Thyroid gland (tissue), 4 donors: ENCODE results near the gene PRAMEF6. TPM values are rescaled to one million over a fixed set of nuclear protein-coding genes. Genes with fewer than 3 reads are reported as not detected.
"Not testable (repeated sequence)": the region's sequence is repeated elsewhere in the genome, so short reads cannot be mapped to it uniquely, and the experiment has no call there.

Experiments used
- DNase-seq, 2 donors: peaks; one replicate each; pipeline ENCODE4 v3.0.0-alpha.2; 2019
- H3K27ac ChIP-seq, 3 donors: fragments of 200-600 bp; sonication (generic); 1 replicate in 2 of 3; 2 replicates in 1 of 3; pipeline ENCODE4 v1.5.1; 2016 to 2019; ENCODE audit warnings: mild to moderate bottlenecking in 1 of 3, moderate library complexity in 1 of 3
- H3K27me3 ChIP-seq: fragments of 200-600 bp; sonication (generic); one replicate; pipeline ENCODE4 v1.5.1; 2019
- H3K36me3 ChIP-seq, 2 donors: fragments of 200-600 bp; sonication (generic); one replicate each; pipeline ENCODE4 v1.5.1; 2016 to 2019
- H3K4me1 ChIP-seq, 2 donors: fragments of 200-600 bp; sonication (generic); one replicate each; pipeline ENCODE4 v1.5.1; 2017 to 2019
- H3K4me3 ChIP-seq, 3 donors: fragments of 200-600 bp; sonication (generic); replicated peaks in 1 of 3; 1 replicate in 2 of 3; 2 replicates in 1 of 3; pipeline ENCODE4 v1.5.1; 2016; ENCODE audit warnings: mild to moderate bottlenecking in 1 of 3
- H3K9me3 ChIP-seq: fragments of 200-600 bp; sonication (generic); one replicate; pipeline ENCODE4 v1.5.1; 2017
- WGBS, 2 donors: methylation state at CpG; one replicate each; pipeline ENCODE4 v1.1.5; 2017; 5-methylcytosine and 5-hydroxymethylcytosine counted together
- intact Hi-C: fragments of 100-400 bp; cut with DNase I; formaldehyde crosslinking; loops from one replicate; pipeline ENCODE4 v1.15.1; 2023
- small RNA-seq: library from RNA; depleted of rRNA; stranded (forward); fragments of <200 nt; gene quantifications from one replicate; pipeline ENCODE3, GENCODE V24; 2016
- total RNA-seq, 4 donors: library from RNA; depleted of rRNA; stranded (reverse); fragments of >200 nt; gene quantifications; one replicate each; pipeline ENCODE4 v1.2.3, GENCODE V29; 2016

Gene PRAMEF6
- total RNA-seq, result not detected

DNA sequence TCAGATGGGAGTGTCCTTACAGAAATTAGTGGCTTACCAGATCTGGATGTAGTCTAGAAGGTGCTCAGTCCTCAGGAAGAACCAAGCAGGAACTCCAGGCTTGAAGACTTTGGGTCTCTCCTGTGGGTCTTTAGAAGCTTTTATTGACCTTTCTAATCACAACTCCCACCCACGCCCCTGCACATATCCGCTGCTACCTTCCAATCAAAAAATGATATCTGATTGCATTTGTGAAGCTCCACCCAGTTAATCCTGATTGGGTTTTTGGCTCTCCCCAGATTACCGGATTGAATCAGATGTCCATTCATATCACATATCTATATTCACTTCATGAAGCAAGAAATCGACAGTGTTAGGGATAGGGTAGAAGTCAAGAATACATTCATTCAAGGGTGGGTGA is at the start of gene PRAMEF6:
PRAMEF6 (minus strand) TSS at position 101 of the 400 bp plus-strand sequence. CDS start 5,062 bp downstream, outside the sequence.
- H3K27me3 ChIP-seq, H3K27ac ChIP-seq, intact Hi-C loops, H3K9me3 ChIP-seq, H3K4me3 ChIP-seq, H3K36me3 ChIP-seq, H3K4me1 ChIP-seq, DNase-seq: not testable (repeated sequence)
- 84 to 100% methylated on average over 1 to 2 of the region's 4 CpGs for WGBS, 2 donors

DNA sequence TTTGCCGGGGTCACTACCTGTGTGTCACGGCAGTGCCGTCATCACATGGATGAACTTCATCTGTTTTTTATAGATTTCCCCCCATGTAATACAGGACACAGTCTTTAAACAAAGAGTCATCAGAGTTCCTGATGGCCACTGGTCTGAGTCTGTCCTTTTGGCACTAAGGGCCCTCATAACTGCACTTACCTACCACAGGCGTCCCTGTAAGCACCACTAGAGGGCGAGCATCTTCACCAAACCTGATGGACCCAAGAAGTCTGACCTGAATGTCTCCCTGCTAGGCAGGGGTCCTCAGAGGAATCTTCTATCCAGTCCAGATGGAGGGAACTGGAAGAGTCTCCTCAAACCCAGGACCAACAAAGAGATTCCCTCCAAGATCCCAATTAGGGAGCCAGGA is 23.0 kb downstream of the PRAMEF6 start:
- H3K36me3 ChIP-seq, H3K27ac ChIP-seq, H3K4me3 ChIP-seq, H3K27me3 ChIP-seq, intact Hi-C loops, H3K9me3 ChIP-seq, DNase-seq, H3K4me1 ChIP-seq: not testable (repeated sequence)
- WGBS, 2 donors, result no CpG with 5 or more reads among the region's 5 CpGs

DNA sequence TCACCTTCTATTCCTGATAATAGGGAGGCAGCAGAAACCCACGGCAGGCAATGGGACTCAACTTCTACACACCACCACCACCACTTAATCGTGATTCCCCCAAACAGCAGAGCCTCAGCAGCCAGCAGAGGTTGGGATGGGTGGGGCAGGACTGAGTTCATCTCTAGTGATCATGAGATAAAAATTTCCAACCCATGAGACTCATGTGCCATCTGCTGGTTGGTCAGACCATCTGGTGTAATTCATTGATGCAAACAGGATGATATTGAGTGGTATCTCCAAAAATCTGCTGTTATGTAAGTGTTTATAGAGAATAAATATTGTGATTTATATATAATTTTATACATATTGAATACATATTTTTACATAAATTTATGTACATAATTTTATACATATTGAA is 25.6 kb downstream of the PRAMEF6 start:
- 79 to 84% methylated on average over 2 of the region's 2 CpGs for WGBS, 2 donors
- H3K27me3 ChIP-seq, H3K4me3 ChIP-seq, H3K9me3 ChIP-seq, H3K27ac ChIP-seq, H3K4me1 ChIP-seq, H3K36me3 ChIP-seq, intact Hi-C loops: not testable (repeated sequence)
- DNase-seq, result peak in 1 of 2 donors; percentile 2

DNA sequence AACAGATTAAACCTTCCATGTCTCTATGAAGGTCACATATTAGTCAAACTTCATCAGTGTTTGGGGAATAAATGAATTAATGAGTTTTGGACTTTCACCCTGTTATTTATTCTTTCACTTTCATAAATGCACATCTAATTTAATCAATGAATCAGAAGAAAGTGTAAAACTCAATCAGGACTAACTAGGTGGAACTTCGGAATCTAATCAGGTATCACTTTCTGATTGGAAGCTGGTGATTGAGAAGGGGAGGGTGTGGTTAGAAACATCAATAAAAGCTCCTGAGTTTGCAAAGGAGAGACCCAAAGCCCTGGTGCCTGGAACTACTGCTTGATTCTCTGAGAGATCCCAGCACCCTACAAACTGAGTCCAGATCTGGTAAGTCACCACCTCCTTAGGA is 31.1 kb downstream of the PRAMEF6 start, which contains the start of gene PRAMEF7:
PRAMEF7 (plus strand) TSS at position 301 of the 400 bp plus-strand sequence. CDS start 1,083 bp downstream, outside the sequence.
- H3K4me3 ChIP-seq, intact Hi-C loops, H3K36me3 ChIP-seq, H3K27ac ChIP-seq, H3K27me3 ChIP-seq, H3K9me3 ChIP-seq, H3K4me1 ChIP-seq, DNase-seq: not testable (repeated sequence)
- WGBS, 2 donors, result no CpG with 5 or more reads among the region's 1 CpG

DNA sequence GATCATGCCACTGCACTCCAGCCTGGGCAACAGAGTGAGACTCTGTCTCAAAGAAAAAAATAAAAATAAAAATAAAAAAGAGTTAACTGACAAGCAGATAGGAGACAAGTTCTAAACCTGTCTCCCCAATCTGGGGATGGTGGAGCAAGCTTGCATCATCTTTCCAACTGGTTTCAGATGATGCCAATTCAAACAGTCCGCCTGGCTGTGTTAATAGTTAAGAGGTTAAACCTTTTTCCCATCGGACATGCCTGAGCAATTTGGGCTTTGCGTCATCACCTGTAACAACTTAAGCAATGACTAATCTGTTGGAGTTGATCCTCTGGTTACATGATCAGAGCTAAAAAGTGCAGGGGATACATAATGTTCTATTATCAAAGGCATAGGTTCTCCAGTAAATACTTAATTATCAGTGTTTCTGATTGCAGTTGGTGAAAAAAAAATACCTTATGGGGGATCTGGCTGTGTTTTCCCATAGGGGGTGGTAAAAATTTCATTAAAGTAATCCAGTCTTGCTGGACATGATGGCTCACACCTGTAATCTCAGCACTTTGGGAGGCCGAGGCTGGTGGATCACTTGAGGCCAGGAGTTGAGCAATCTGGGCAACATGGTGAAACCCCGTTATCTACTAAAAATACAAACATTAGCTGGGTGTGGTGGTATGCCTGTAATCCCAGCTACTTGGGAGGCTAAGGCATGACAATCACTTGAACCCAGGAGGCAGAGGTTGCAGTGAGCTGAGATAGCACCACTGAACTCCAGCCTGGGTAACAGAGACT is 43.4 kb downstream of the PRAMEF6 start:
- H3K27ac ChIP-seq, H3K36me3 ChIP-seq, H3K9me3 ChIP-seq, H3K4me1 ChIP-seq, H3K4me3 ChIP-seq, intact Hi-C loops, H3K27me3 ChIP-seq: not testable (repeated sequence)
- peak; percentile 8 to 10 for DNase-seq
- WGBS, 2 donors, result 35 to 59% methylated on average over 2 to 3 of the region's 5 CpGs

DNA sequence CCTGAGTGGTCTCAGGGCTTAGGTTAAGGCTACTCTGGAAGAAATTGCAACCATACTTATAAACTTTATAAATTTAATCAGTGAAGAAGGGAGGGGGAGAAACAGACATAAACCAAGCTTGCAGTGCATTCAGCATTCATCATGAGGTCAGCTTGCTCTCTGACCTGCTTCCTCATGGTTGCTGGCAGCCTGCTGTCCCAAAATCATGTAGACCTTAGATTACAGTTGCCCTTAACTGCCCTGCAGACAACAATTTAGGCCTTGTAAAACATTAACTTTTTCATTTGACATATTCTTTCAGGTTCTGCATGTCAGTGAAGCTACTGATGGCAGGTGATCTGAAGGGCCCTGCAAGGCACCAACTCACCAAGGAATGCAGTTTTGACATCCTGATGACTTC is 48.2 kb downstream of the PRAMEF6 start:
- H3K27ac ChIP-seq, H3K36me3 ChIP-seq, intact Hi-C loops, H3K9me3 ChIP-seq, H3K4me3 ChIP-seq, DNase-seq, H3K27me3 ChIP-seq, H3K4me1 ChIP-seq: not testable (repeated sequence)

DNA sequence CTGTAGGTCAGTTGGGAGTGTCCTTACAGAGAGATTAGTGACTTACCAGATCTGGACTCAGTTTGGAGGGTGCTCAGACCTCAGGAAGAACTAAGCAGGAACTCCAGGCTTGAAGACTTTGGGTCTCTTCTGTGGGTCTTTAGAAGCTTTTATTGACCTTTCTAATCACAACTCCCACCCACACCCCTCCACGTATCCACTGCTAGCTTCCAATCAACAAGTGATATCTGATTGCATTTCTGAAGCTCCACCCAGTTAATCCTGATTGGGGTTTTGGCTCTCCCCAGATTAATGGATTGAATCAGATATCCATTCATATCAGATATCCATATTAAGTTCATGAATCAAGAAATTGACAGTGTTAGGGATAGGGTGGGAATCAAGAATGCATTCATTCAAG is 49.2 kb downstream of the PRAMEF6 start, which contains the start of gene PRAMEF10:
PRAMEF10 (minus strand) TSS at position 101 of the 400 bp plus-strand sequence. CDS start 2,423 bp downstream, outside the sequence.
- no CpG with 5 or more reads among the region's 1 CpG for WGBS, 2 donors
- H3K27me3 ChIP-seq, H3K4me1 ChIP-seq, H3K27ac ChIP-seq, H3K9me3 ChIP-seq, H3K4me3 ChIP-seq, H3K36me3 ChIP-seq, intact Hi-C loops, DNase-seq: not testable (repeated sequence)

Small RNAs within 50 kb of the gene (small RNA-seq; reads per million reads assigned to genes)
- gene RNU6-1072P, result not detected

Other genes starting within 250 kb of the PRAMEF6 start
- gene AADACL3, start 231.5 kb downstream of the PRAMEF6 start, total RNA-seq, result not detected
- gene CFAP107, start 201.4 kb downstream of the PRAMEF6 start, total RNA-seq, result not detected
- gene PRAMEF12, start 173.8 kb downstream of the PRAMEF6 start, total RNA-seq, result not detected
- not detected for gene PRAMEF1, start 156.2 kb downstream of the PRAMEF6 start, total RNA-seq
- not detected for gene PRAMEF11, start 116.2 kb downstream of the PRAMEF6 start, total RNA-seq
- not detected for gene HNRNPCL1, start 98.9 kb downstream of the PRAMEF6 start, total RNA-seq
- not detected for gene PRAMEF2, start 90.5 kb downstream of the PRAMEF6 start, total RNA-seq
- gene PRAMEF4, start 61.4 kb downstream of the PRAMEF6 start, total RNA-seq, result not detected
- not detected for gene PRAMEF10, start 49.3 kb downstream of the PRAMEF6 start, total RNA-seq
- gene PRAMEF7, start 31.0 kb downstream of the PRAMEF6 start, total RNA-seq, result not detected
- gene PRAMEF27, start 109.0 kb upstream of the PRAMEF6 start, total RNA-seq, result not detected
- gene HNRNPCL3, start 113.2 kb upstream of the PRAMEF6 start, total RNA-seq, result not detected
- gene PRAMEF25, start 123.2 kb upstream of the PRAMEF6 start, total RNA-seq, result not detected
- not detected for gene HNRNPCL2, start 169.3 kb upstream of the PRAMEF6 start, total RNA-seq
- not detected for gene PRAMEF26, start 208.4 kb upstream of the PRAMEF6 start, total RNA-seq
- gene HNRNPCL4, start 218.1 kb upstream of the PRAMEF6 start, total RNA-seq, result not detected
- not detected for gene PRAMEF9, start 224.3 kb upstream of the PRAMEF6 start, total RNA-seq